GM10266 (cell line): Measurements from ENCODE around the gene TOX3.

Experiments
- DNase-seq: peaks from one replicate; pipeline ENCODE4 v3.0.0; 2012; ENCODE audit errors: extremely low spot score
- TF ChIP-seq, protein P1 (sequence below): IDR thresholded peaks from 2 replicates; pipeline ENCODE4 v1.5.1; 2012; ENCODE audit warnings: mild to moderate bottlenecking, low read depth; ENCODE audit not compliant: control insufficient read depth, insufficient read depth; ENCODE audit errors: missing control alignments

The TOX3 gene

DNA sequence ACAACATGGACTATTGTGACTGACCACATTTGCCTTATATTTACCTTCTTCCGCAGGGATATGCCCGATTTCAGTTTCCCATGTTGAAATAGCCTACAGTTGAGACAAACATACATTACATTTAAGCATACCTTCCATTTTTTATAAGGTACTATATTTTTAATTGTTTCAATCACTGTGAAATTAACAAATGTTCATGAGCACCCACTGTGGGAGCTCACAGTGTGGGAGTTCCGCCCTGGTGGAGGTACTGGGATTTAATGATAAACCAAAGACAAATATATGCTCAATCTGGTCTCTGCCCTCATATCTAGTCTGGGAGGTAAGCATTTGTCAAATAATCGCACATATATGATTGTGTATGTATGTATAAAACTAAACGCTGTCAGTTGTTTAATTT is 15.8 kb upstream of the TOX3 start:
- DNase-seq, result no peak
- TF ChIP-seq, protein P1, sequence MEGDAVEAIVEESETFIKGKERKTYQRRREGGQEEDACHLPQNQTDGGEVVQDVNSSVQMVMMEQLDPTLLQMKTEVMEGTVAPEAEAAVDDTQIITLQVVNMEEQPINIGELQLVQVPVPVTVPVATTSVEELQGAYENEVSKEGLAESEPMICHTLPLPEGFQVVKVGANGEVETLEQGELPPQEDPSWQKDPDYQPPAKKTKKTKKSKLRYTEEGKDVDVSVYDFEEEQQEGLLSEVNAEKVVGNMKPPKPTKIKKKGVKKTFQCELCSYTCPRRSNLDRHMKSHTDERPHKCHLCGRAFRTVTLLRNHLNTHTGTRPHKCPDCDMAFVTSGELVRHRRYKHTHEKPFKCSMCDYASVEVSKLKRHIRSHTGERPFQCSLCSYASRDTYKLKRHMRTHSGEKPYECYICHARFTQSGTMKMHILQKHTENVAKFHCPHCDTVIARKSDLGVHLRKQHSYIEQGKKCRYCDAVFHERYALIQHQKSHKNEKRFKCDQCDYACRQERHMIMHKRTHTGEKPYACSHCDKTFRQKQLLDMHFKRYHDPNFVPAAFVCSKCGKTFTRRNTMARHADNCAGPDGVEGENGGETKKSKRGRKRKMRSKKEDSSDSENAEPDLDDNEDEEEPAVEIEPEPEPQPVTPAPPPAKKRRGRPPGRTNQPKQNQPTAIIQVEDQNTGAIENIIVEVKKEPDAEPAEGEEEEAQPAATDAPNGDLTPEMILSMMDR, result no peak

DNA sequence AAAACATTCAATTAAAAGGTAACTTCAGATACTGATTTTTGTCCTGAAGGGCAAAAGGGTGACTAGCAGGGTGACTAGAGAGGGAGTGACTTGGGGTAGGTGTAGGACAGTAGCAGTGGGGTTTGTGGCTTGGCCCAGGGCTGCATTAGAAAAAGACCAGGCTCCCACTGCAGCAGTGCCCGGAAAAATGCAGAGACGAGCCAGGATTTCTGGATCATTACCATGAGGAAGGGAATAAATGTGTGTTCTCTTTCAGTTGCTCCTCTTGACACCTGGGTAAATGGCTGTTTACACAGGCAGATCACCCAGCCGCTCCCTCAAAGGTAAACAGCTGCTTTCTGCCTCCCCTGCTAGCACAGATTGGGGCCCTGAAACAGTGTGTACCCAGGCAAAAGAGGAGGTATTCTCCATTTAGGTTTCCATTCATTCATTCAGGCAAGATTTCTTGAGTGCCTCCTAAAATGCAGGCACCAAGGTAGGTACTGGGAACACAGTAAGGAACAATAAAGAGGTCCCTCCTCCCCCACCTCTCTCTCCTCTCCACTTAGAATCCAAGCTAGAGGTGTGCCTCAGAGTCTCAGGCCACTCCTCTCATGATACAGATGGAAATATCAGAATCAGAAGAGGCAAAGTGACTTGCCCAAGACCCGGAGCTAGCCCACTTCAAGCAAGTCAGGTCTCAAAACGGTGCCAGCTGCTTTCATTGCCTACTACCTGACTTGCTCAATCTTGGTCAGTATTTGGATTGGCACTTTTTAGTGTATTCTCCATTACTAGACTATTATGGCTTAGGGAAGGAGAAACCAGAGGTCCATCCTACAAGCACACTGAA is 15.2 kb upstream of the TOX3 start:
- DNase-seq, result no peak
- TF ChIP-seq, protein P1, result no peak

DNA sequence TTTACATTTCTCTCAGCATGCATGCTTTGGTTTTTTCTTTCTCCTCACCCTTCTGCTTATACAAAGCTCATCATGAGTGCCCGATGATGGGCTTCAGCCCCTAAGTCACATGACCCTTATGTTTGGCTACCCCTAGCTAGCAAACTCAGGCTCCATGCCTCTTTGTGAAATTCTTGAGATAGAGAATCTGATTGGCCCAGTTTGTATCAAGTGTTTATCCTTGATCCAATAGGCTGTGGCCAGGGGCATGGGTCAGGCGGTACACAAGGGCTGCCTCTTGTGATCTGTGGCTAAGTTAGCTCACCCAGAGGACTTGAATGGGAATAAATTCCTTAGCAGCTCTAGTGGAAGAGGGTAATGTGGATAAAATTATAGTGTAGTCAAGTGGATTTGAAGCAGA is 11.5 kb upstream of the TOX3 start:
- DNase-seq, result no peak
- TF ChIP-seq, protein P1, result no peak

DNA sequence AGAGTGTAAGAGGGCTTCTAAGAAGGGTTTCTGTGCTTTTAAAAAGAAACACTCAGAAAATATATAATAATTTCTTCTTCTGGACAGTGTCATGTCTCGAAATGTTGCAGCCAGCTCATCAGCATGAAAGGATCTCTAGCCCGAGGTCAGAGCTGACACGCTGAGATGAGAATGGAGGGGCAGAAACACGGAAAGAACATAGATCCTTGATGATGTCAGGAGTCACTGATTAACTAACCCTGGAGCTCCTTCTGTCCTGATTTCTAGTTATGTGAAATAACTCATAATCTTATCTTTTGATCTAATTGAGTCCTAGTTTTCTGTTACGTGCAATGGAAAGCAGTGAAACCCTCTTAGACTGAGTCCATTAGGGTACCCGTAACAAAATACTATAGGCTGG is 10.3 kb upstream of the TOX3 start:
- DNase-seq, result no peak

DNA sequence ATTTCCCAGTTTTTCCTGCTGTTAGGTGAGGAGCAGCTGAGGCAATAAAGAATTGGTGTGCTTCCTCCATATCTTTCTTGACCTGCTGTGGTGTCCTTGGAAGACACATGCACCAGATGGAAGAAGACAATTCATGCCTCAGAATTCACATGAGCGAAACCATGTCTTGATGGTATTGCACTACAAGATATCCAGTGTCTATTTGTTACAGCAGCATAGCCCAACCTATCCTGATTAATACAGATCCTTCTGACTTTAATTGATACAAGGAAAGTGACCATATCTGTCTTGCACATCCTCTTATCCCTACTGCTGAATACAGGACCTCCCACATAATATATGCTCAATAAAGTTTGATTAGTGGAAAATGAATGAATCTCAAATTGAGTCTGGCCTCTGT is 9.1 kb upstream of the TOX3 start:
- DNase-seq, result no peak
- TF ChIP-seq, protein P1, result no peak

More for the DNA sequence above, 10.3 kb upstream of the TOX3 start:
- TF ChIP-seq, protein P1, result no peak

DNA sequence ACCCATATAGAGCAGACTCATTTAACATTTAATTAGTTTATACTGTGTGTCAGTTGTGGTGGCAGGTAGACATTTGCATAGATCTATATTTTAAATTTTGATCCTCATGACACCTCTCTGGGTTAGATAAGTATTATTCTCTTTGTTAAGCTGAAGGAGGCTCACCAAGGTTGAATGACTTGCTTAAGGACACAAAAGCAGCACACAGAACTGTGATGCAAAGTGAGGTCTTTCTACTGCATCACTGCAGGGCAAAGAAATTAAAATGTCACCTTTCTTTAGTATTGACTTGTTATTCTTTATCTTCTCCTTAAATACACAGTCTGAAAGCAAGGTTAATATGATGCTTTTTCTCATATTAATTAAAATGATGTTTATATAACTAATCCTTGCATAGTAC is 8.6 kb upstream of the TOX3 start:
- DNase-seq, result no peak
- TF ChIP-seq, protein P1, result no peak

DNA sequence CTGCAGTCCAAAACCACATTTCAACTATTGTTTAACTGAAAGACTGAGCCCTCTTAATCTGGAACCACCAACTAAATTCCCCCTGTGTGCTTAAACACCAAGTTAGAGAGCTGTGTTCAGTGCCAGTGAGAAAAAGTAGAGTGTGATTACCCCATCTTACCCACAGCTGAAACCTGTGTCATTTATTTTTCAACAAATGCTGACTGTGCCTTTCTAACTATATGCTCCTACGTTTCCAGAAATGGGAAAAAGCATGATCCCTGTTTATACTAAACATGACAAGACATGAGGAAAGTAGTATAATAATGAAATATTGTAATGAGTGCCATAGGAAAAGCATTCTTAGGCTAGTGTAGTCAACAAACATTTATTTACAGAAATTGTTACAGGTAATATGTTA is 7.4 kb upstream of the TOX3 start:
- DNase-seq, result no peak
- TF ChIP-seq, protein P1, result no peak
